K562 (cell line): ENCODE measurements around the gene ZBTB9. TPM values are rescaled to one million over a fixed set of nuclear protein-coding genes. Genes with fewer than 3 reads are reported as not detected.

Experiments used
- ATAC-seq: fragments of 200-7000 bp; cut with Tn5 transposase; 3 replicates; pipeline ENCODE4 v1.9.1; 2020; ENCODE audit warnings: moderate library complexity
- BruUV-seq: library from RNA; stranded (reverse); fragments of 400-500 nt; replicated peaks from 2 replicates; lab custom pipeline; 2021; lab: Mats Ljungman, UMichigan
- CTCF ChIA-PET: fragments of 300-600 bp; formaldehyde crosslinking; extraction: SDS; loops from one replicate; lab custom pipeline; 2021; ENCODE audit warnings: low intra/inter-chr PET ratio; lab: Yijun Ruan, JAX
- POLR2A ChIA-PET: fragments of 300-600, 350-650 bp; sonication (Branson Sonifier 250); formaldehyde crosslinking; extraction: SDS; loops from one replicate; lab custom pipeline; 2021; ENCODE audit warnings: antibody characterized with exemption, inconsistent platforms; lab: Yijun Ruan, JAX
- DNase-seq, 4 experiments: peaks; one replicate each; pipeline versions ENCODE4 v3.0.0 to v3.0.0-alpha.2; 2011 to 2018; ENCODE audit warnings: low spot score in 3 of 4, mixed read lengths in 3 of 4; ENCODE audit errors: extremely low read depth in 1 of 4
- FAIRE-seq: peaks from 2 replicates; lab custom pipeline; 2011; peaks lifted over from hg19 to GRCh38; lab: Jason Lieb, UNC
- H2AFZ ChIP-seq: 2 replicates; pipeline ENCODE4 v1.6.0; 2011; ENCODE audit warnings: low read depth, low read length, control low read depth, inconsistent platforms
- H3K27ac ChIP-seq: fragments of 200-600 bp; 3 replicates; pipeline ENCODE4 v1.8.0; 2011; ENCODE audit warnings: low read depth, mild to moderate bottlenecking, control low read depth, inconsistent platforms, low read length, moderate library complexity, mixed read lengths; ENCODE audit errors: extremely low read depth
- H3K27me3 ChIP-seq, 2 experiments: fragments of 300-600 bp in 1 of 2; 2 replicates in 1 of 2; 3 replicates in 1 of 2; pipeline versions ENCODE4 v1.6.0 to v1.8.0; 2011; ENCODE audit warnings: inconsistent platforms in 2 of 2, low read length in 2 of 2, mild to moderate bottlenecking in 1 of 2, mixed read lengths in 1 of 2, moderate library complexity in 1 of 2; ENCODE audit not compliant: control insufficient read depth in 2 of 2, insufficient read depth in 2 of 2
- H3K36me3 ChIP-seq: fragments of 300-600 bp; 3 replicates; pipeline ENCODE4 v1.8.0; 2011; ENCODE audit warnings: mild to moderate bottlenecking, low read length, inconsistent platforms; ENCODE audit not compliant: control insufficient read depth, insufficient read depth
- H3K4me1 ChIP-seq, 2 experiments: fragments of 200-600 bp in 1 of 2; replicated peaks in 1 of 2; 2 replicates in 1 of 2; 3 replicates in 1 of 2; pipeline versions ENCODE4 v1.5.1 to v1.8.0; 2011; ENCODE audit warnings: inconsistent platforms in 2 of 2, low read length in 2 of 2, mild to moderate bottlenecking in 1 of 2, mixed read lengths in 1 of 2, moderate library complexity in 1 of 2; ENCODE audit not compliant: control insufficient read depth in 2 of 2, insufficient read depth in 2 of 2
- H3K4me2 ChIP-seq: 2 replicates; pipeline ENCODE4 v1.6.1; 2011; ENCODE audit warnings: low read length, control low read depth, inconsistent platforms, mixed read lengths; ENCODE audit not compliant: insufficient read depth
- H3K4me3 ChIP-seq: fragments of 200-600 bp; sonication (generic), shearing (Covaris generic); 2 replicates; pipeline ENCODE4 v1.5.1; 2016; ENCODE audit warnings: control low read depth, inconsistent platforms
- H3K79me2 ChIP-seq: fragments of 200-600 bp; 3 replicates; pipeline ENCODE4 v1.8.0; 2011; ENCODE audit warnings: low read length, inconsistent platforms; ENCODE audit not compliant: control insufficient read depth, insufficient read depth
- H3K9ac ChIP-seq, 2 experiments: 2 replicates each; pipeline versions ENCODE4 v1.6.0 to v1.6.1; 2011; ENCODE audit warnings: low read depth in 2 of 2, low read length in 2 of 2, control low read depth in 1 of 2, inconsistent platforms in 1 of 2, mild to moderate bottlenecking in 1 of 2, mixed read lengths in 1 of 2; ENCODE audit not compliant: insufficient read depth in 1 of 2
- H3K9me1 ChIP-seq: one replicate; pipeline ENCODE4 v1.6.0; 2011; ENCODE audit warnings: inconsistent platforms, mild to moderate bottlenecking, low read length, moderate library complexity; ENCODE audit not compliant: control insufficient read depth, insufficient read depth
- H3K9me3 ChIP-seq: replicated peaks from 2 replicates; pipeline ENCODE4 v1.5.1; 2011; ENCODE audit warnings: low read depth, low read length, inconsistent platforms; ENCODE audit not compliant: control insufficient read depth, insufficient read depth
- H4K20me1 ChIP-seq: replicated peaks from 2 replicates; pipeline ENCODE4 v1.6.1; 2011; ENCODE audit warnings: low read length, inconsistent platforms, mixed read lengths; ENCODE audit not compliant: control insufficient read depth, insufficient read depth
- CBX2 ChIP-seq: fragments of 200-600 bp; sonication (generic); IDR thresholded peaks from one replicate; pipeline ENCODE4 v1.6.1; 2012; ENCODE audit warnings: mild to moderate bottlenecking, low read length, inconsistent platforms; ENCODE audit not compliant: insufficient read depth, poor library complexity, severe bottlenecking
- CEBPB ChIP-seq: fragments of 450-650 bp; IDR thresholded peaks from 2 replicates; pipeline ENCODE4 v1.6.1; 2016; ENCODE audit warnings: missing genetic modification characterization, missing compliant biosample characterization
- DPF2 ChIP-seq: fragments of 450-650 bp; IDR thresholded peaks from 2 replicates; pipeline ENCODE4 v1.6.1; 2016
- FOXP4 ChIP-seq: sonication (generic); formaldehyde crosslinking; IDR thresholded peaks from 2 replicates; pipeline ENCODE4 v1.8.0; 2022; ENCODE audit warnings: mild to moderate bottlenecking, missing genetic modification reagents, borderline replicate concordance
- FUS ChIP-seq: fragments of 200-400 bp; formaldehyde crosslinking; optimal IDR thresholded peaks from 2 replicates; pipeline ENCODE3; 2017; ENCODE audit warnings: low read depth, low read length
- IFI16 ChIP-seq: fragments of 250-450 bp; sonication (Bioruptor Pico); IDR thresholded peaks from 2 replicates; pipeline ENCODE4 v2.1.2; 2022; ENCODE audit warnings: mild to moderate bottlenecking, inconsistent platforms
- NFATC3 ChIP-seq: fragments of 450-650 bp; IDR thresholded peaks from 2 replicates; pipeline ENCODE4 v1.6.1; 2017; ENCODE audit warnings: mild to moderate bottlenecking
- NR2F6 ChIP-seq: fragments of 450-650 bp; formaldehyde crosslinking; IDR thresholded peaks from 2 replicates; pipeline ENCODE4 v1.4.0; 2020; ENCODE audit warnings: mild to moderate bottlenecking
- OTX1 ChIP-seq: fragments of 450-650 bp; formaldehyde crosslinking; IDR thresholded peaks from 2 replicates; pipeline ENCODE4 v1.4.0; 2022; ENCODE audit warnings: mild to moderate bottlenecking
- PHF8 ChIP-seq: fragments of 200-600 bp; sonication (generic); IDR thresholded peaks from 2 replicates; pipeline ENCODE4 v1.6.1; 2012; ENCODE audit warnings: mixed run types, mild to moderate bottlenecking, inconsistent platforms, low read length, moderate library complexity, borderline replicate concordance
- SLC30A9 ChIP-seq: fragments of 250-450 bp; sonication (Bioruptor Pico); IDR thresholded peaks from 2 replicates; pipeline ENCODE4 v1.8.0; 2022; ENCODE audit warnings: mild to moderate bottlenecking, moderate library complexity
- TCFL5 ChIP-seq: fragments of 250-450 bp; sonication (Bioruptor Pico); conservative IDR thresholded peaks from 2 replicates; pipeline ENCODE4 v1.6.1; 2021; ENCODE audit warnings: mild to moderate bottlenecking, moderate library complexity, matching md5 sums
- WGBS: fragments of 100-300 bp; shearing (Covaris generic); methylation state at CpG from one replicate; pipeline ENCODE4 v1.1.6; 2016; ENCODE audit warnings: low coverage, mixed read lengths; ENCODE audit not compliant: insufficient coverage; ENCODE audit errors: missing lambda C conversion rate; 5-methylcytosine and 5-hydroxymethylcytosine counted together
- in situ Hi-C: fragments of 300-500 bp; cut with MboI; formaldehyde crosslinking; loops from 4 replicates; pipeline ENCODE4 v1.15.0; 2018; ENCODE audit warnings: inconsistent platforms, mixed read lengths
- intact Hi-C: fragments of 100-400 bp; cut with micrococcal nuclease; formaldehyde crosslinking; loops from 2 replicates; pipeline ENCODE4 v1.14.2; 2022
- polyA plus RNA-seq, 8 experiments: library from polyadenylated mRNA; depleted of rRNA in 4 of 8; stranded (reverse) in 5 of 8; unstranded in 3 of 8; fragments of >200 nt; fragmentation: Nextera tagmentation in 2 of 8; fragmentation: Illumina TruSeq in 1 of 8; extraction: Ambion mirVana in 2 of 8; extraction: Trizol in 1 of 8; gene quantifications; 2 replicates each; pipeline versions ENCODE4 v1.2.1 to v1.2.3, GENCODE V29; 2011 to 2014; ENCODE audit warnings: inconsistent platforms in 1 of 8, missing spikeins in 1 of 8
- total RNA-seq, 7 experiments: library from RNA; depleted of rRNA in 6 of 7; stranded (reverse); fragments of >200 nt in 6 of 7; fragmentation: Illumina TruSeq in 2 of 7; extraction: Trizol in 2 of 7; gene quantifications; 2 replicates each; pipeline versions ENCODE4 v1.2.1 to v1.2.3, GENCODE V29; 2011 to 2021; ENCODE audit warnings: low replicate concordance in 1 of 7
- TF ChIP-seq, protein P1 (sequence below): sonication (generic); formaldehyde crosslinking; IDR thresholded peaks from 2 replicates; pipeline ENCODE4 v1.9.0; 2022; ENCODE audit warnings: mild to moderate bottlenecking, missing genetic modification reagents
- TF ChIP-seq, protein P2 (sequence below): fragments of 200-800 bp; sonication (Bioruptor generic); IDR thresholded peaks from 2 replicates; pipeline ENCODE4 v1.6.1; 2017; ENCODE audit warnings: missing genetic modification characterization, missing compliant biosample characterization
- TF ChIP-seq, protein P3 (sequence below): fragments of 450-650 bp; formaldehyde crosslinking; IDR thresholded peaks from 2 replicates; pipeline ENCODE4 v1.4.0; 2022; ENCODE audit warnings: missing genetic modification characterization

ZBTB9 gene
- total and polyA plus RNA-seq, 9 of the 15 experiments (the other 6 are each of a cell fraction or from before 2014, with no cell fraction given), result 1.9 to 19.5 (median 10.4) TPM

GRCh38 chr6:33425668-33426577 lies 28.5 kb upstream of the ZBTB9 start:
- in situ Hi-C loops, result no loop called here
- FAIRE-seq (peak; percentile 64), ATAC-seq (peak; percentile 87), DNase-seq (peak; percentile 94 to 98 (median 96))
- Histone ChIP-seq H3K9ac (peak overlapping the region; percentile 91 to 96), H3K4me1 (peaks cover 43 to 53% of the 10 kb centered on the region in 2 experiments), H3K36me3 (no peaks in the 10 kb centered on the region), H3K4me3 (peak overlapping the region; percentile 57), H3K4me2 (peak overlapping the region; percentile 96), H3K9me1 (no peaks in the 10 kb centered on the region), H4K20me1 (no peaks in the 10 kb centered on the region; the same call in 1 of the 2 replicates), H2AFZ (peak overlapping the region; percentile 79), H3K9me3 (no peaks in the 10 kb centered on the region), H3K27me3 (no peaks in the 10 kb centered on the region), H3K27ac (peak overlapping the region; percentile 95), H3K79me2 (peaks cover 47% of the 10 kb centered on the region)
- POLR2A ChIA-PET, result interaction anchor here (0.5 to 2.7 kb wide), 16 partner anchors 10 to 453 kb away, joined by 3 to 20 read pairs (median 3); partner anchors contain the start of genes BAK1, KIFC1, RGL2 and RPS18
- CTCF ChIA-PET, result interaction anchor here (0.5 to 2.4 kb wide), 7 partner anchors 8 to 246 kb away, joined by 3 to 16 read pairs (median 4); partner anchors contain the start of genes B3GALT4 and KIFC1
- WGBS, result under 1% methylated on average over 27 of the region's 43 CpGs
- intact Hi-C loops, result loop anchor here (1.0 to 10.0 kb wide), 6 partner anchors 35 to 301 kb away; partner anchors contain the start of genes BAK1, KIFC1 and RGL2
- no TSS peak for BruUV-seq
- TF ChIP-seq, protein P1, sequence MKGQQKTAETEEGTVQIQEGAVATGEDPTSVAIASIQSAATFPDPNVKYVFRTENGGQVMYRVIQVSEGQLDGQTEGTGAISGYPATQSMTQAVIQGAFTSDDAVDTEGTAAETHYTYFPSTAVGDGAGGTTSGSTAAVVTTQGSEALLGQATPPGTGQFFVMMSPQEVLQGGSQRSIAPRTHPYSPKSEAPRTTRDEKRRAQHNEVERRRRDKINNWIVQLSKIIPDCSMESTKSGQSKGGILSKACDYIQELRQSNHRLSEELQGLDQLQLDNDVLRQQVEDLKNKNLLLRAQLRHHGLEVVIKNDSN (CRISPR knock-in tag), result 0 out of 2 replicates have a peak, but pooled peaks have one; percentile 33
- TF ChIP-seq NFATC3, result 0 out of 2 replicates have a peak, but pooled peaks have one; percentile 27
- TF ChIP-seq CEBPB (tag), result no peak
- no peak for TF ChIP-seq OTX1
- TF ChIP-seq IFI16, result no peak
- no peak for TF ChIP-seq TCFL5 (CRISPR knock-in tag)
- TF ChIP-seq, protein P2, sequence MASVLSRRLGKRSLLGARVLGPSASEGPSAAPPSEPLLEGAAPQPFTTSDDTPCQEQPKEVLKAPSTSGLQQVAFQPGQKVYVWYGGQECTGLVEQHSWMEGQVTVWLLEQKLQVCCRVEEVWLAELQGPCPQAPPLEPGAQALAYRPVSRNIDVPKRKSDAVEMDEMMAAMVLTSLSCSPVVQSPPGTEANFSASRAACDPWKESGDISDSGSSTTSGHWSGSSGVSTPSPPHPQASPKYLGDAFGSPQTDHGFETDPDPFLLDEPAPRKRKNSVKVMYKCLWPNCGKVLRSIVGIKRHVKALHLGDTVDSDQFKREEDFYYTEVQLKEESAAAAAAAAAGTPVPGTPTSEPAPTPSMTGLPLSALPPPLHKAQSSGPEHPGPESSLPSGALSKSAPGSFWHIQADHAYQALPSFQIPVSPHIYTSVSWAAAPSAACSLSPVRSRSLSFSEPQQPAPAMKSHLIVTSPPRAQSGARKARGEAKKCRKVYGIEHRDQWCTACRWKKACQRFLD (CRISPR knock-in tag), result peak; percentile 91; the same call in 1 of the 2 replicates
- TF ChIP-seq, protein P3, sequence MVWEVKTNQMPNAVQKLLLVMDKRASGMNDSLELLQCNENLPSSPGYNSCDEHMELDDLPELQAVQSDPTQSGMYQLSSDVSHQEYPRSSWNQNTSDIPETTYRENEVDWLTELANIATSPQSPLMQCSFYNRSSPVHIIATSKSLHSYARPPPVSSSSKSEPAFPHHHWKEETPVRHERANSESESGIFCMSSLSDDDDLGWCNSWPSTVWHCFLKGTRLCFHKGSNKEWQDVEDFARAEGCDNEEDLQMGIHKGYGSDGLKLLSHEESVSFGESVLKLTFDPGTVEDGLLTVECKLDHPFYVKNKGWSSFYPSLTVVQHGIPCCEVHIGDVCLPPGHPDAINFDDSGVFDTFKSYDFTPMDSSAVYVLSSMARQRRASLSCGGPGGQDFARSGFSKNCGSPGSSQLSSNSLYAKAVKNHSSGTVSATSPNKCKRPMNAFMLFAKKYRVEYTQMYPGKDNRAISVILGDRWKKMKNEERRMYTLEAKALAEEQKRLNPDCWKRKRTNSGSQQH (CRISPR knock-in tag), result no peak
- TF ChIP-seq NR2F6 (CRISPR knock-in tag), result no peak
- TF ChIP-seq SLC30A9 (CRISPR knock-in tag), result no peak
- TF ChIP-seq FOXP4 (CRISPR knock-in tag), result peak; percentile 98; the same call in 1 of the 2 replicates
- TF ChIP-seq PHF8, result peak; percentile 53; the same call in 1 of the 2 replicates
- TF ChIP-seq CBX2, result no peak
- no peak for TF ChIP-seq DPF2
- no peak for TF ChIP-seq FUS
